Measurements from ENCODE around the gene SMTN.
"Not testable (repeated sequence)": the region's sequence is repeated elsewhere in the genome, so short reads cannot be mapped to it uniquely, and the experiment has no call there.

Gene SMTN

GRCh38 chr22:31091106-31091975, 10.2 kb downstream of the SMTN start:
- H3K4me1 ChIP-seq: peaks cover 0 to 58% (median 51%) of the 10 kb centered on the region in 10 experiments; a peak in 18 of 20 replicates
- TF ChIP-seq Cebpa-rat (IDR thresholded peaks at IDR 0.05): no peak
- peaks cover 32 to 96% (median 80%) of the 10 kb centered on the region in 11 experiments for H3K36me3 ChIP-seq

GRCh38 chr22:31092161-31092560, 11.0 kb downstream of the SMTN start:
- H3K27ac ChIP-seq: no peak overlapping the region
- no peak overlapping the region for H3K4me3 ChIP-seq
- peak overlapping the region in 5 of 11 experiments; percentile 1 to 59 (median 30); a peak in 4 of 22 replicates for H3K9ac ChIP-seq
- H4K20me1 ChIP-seq: peaks cover 0 to 40% (median 4%) of the 10 kb centered on the region in 11 experiments; a peak in 8 of 22 replicates
- peak overlapping the region in 8 of 11 experiments; percentile 28 to 80 (median 68); a peak in 15 of 22 replicates for H3K4me2 ChIP-seq
- H3K36me3 ChIP-seq: peaks cover 40 to 99% (median 88%) of the 10 kb centered on the region in 11 experiments
- no peaks in the 10 kb centered on the region for H3K27me3 ChIP-seq
- no peaks in the 10 kb centered on the region for H3K9me3 ChIP-seq (replicated peaks in 1 of 11)
- H3K4me1 ChIP-seq: peaks cover 0 to 50% (median 42%) of the 10 kb centered on the region in 10 experiments; a peak in 16 of 20 replicates
- no peak for TF ChIP-seq Cebpa-rat (IDR thresholded peaks at IDR 0.05)

More at GRCh38 chr22:31091106-31091975, 10.2 kb downstream of the SMTN start:
- no peak overlapping the region for H3K4me3 ChIP-seq
- H3K9me3 ChIP-seq (replicated peaks in 1 of 11): no peaks in the 10 kb centered on the region
- no peak overlapping the region for H3K27ac ChIP-seq
- H4K20me1 ChIP-seq: peaks cover 0 to 34% (median 4%) of the 10 kb centered on the region in 11 experiments; a peak in 8 of 22 replicates
- H3K9ac ChIP-seq: peak overlapping the region in 2 of 11 experiments; percentile 2 to 9; a peak in 2 of 22 replicates
- no peaks in the 10 kb centered on the region for H3K27me3 ChIP-seq
- no peak overlapping the region for H3K4me2 ChIP-seq

- Histone ChIP-seq H3K9me3 (replicated peaks in 1 of 11) (no peaks in the 10 kb centered on the region), H3K9ac (peak overlapping the region in 4 of 11 experiments; percentile 26 to 59 (median 34); a peak in 6 of 22 replicates), H4K20me1 (peaks cover 0 to 40% (median 4%) of the 10 kb centered on the region in 11 experiments; a peak in 8 of 22 replicates), H3K4me2 (peak overlapping the region in 8 of 11 experiments; percentile 28 to 80 (median 68); a peak in 15 of 22 replicates), H3K36me3 (peaks cover 42 to 98% (median 92%) of the 10 kb centered on the region in 11 experiments), H3K4me1 (peaks cover 0 to 39% (median 31%) of the 10 kb centered on the region in 10 experiments; a peak in 15 of 20 replicates), H3K27me3 (no peaks in the 10 kb centered on the region), H3K4me3 (no peak overlapping the region), H3K27ac (no peak overlapping the region)
- TF ChIP-seq Cebpa-rat (IDR thresholded peaks at IDR 0.05): no peak
Measured at GRCh38 chr22:31093086-31093850, 12.2 kb downstream of the SMTN start.

- Histone ChIP-seq H3K27me3 (no peaks in the 10 kb centered on the region), H4K20me1 (peaks cover 0 to 40% (median 4%) of the 10 kb centered on the region in 11 experiments; a peak in 8 of 22 replicates), H3K4me3 (no peak overlapping the region), H3K36me3 (peaks cover 44 to 98% (median 91%) of the 10 kb centered on the region in 11 experiments), H3K4me2 (no peak overlapping the region), H3K9me3 (replicated peaks in 1 of 11) (no peaks in the 10 kb centered on the region), H3K4me1 (peaks cover 0 to 31% (median 23%) of the 10 kb centered on the region in 10 experiments; a peak in 14 of 20 replicates), H3K27ac (no peak overlapping the region), H3K9ac (no peak overlapping the region)
- no peak for TF ChIP-seq Cebpa-rat (IDR thresholded peaks at IDR 0.05)
Measured at GRCh38 chr22:31094021-31094551, 13.0 kb downstream of the SMTN start.

- no peaks in the 10 kb centered on the region for H3K9me3 ChIP-seq (replicated peaks in 1 of 11)
- peaks cover 51 to 98% (median 93%) of the 10 kb centered on the region in 11 experiments for H3K36me3 ChIP-seq
- peaks cover 0 to 35% (median 4%) of the 10 kb centered on the region in 11 experiments; a peak in 7 of 22 replicates for H4K20me1 ChIP-seq
- no peak overlapping the region for H3K4me3 ChIP-seq
- no peak overlapping the region for H3K27ac ChIP-seq
- peaks cover 0 to 24% (median 17%) of the 10 kb centered on the region in 10 experiments; a peak in 13 of 20 replicates for H3K4me1 ChIP-seq
- H3K4me2 ChIP-seq: no peak overlapping the region
- H3K9ac ChIP-seq: no peak overlapping the region
- no peaks in the 10 kb centered on the region for H3K27me3 ChIP-seq
- TF ChIP-seq Cebpa-rat (IDR thresholded peaks at IDR 0.05): no peak
Measured at GRCh38 chr22:31094741-31095140, 13.6 kb downstream of the SMTN start.

- Histone ChIP-seq H3K4me2 (no peak overlapping the region), H3K4me1 (peaks cover 0 to 24% (median 16%) of the 10 kb centered on the region in 10 experiments; a peak in 13 of 20 replicates), H3K36me3 (peaks cover 58 to 98% (median 93%) of the 10 kb centered on the region in 11 experiments), H3K27me3 (no peaks in the 10 kb centered on the region), H4K20me1 (peaks cover 0 to 34% (median 4%) of the 10 kb centered on the region in 11 experiments; a peak in 7 of 22 replicates), H3K9ac (no peak overlapping the region), H3K4me3 (no peak overlapping the region), H3K27ac (no peak overlapping the region), H3K9me3 (replicated peaks in 1 of 11) (no peaks in the 10 kb centered on the region)
- TF ChIP-seq Cebpa-rat (IDR thresholded peaks at IDR 0.05): no peak
Measured at GRCh38 chr22:31095637-31096249, 14.6 kb downstream of the SMTN start.

GRCh38 chr22:31096657-31097279, 15.7 kb downstream of the SMTN start:
- H3K27ac ChIP-seq: no peak overlapping the region
- H3K9ac ChIP-seq: no peak overlapping the region
- no peak overlapping the region for H3K4me3 ChIP-seq
- H4K20me1 ChIP-seq: peaks cover 0 to 34% (median 4%) of the 10 kb centered on the region in 11 experiments; a peak in 7 of 22 replicates
- H3K36me3 ChIP-seq: peaks cover 50 to 98% (median 92%) of the 10 kb centered on the region in 11 experiments
- H3K9me3 ChIP-seq (replicated peaks in 1 of 11): no peaks in the 10 kb centered on the region
- TF ChIP-seq Cebpa-rat (IDR thresholded peaks at IDR 0.05): no peak
- H3K27me3 ChIP-seq: no peaks in the 10 kb centered on the region
- H3K4me1 ChIP-seq: peaks cover 0 to 19% (median 16%) of the 10 kb centered on the region in 10 experiments; a peak in 13 of 20 replicates
- no peak overlapping the region for H3K4me2 ChIP-seq

GRCh38 chr22:31097539-31097938, 16.4 kb downstream of the SMTN start:
- H3K4me1 ChIP-seq: peaks cover 0 to 12% (median 8%) of the 10 kb centered on the region in 10 experiments; a peak in 13 of 20 replicates
- not testable (repeated sequence) for H3K27me3 ChIP-seq; H3K4me2 ChIP-seq; H3K9ac ChIP-seq; H3K4me3 ChIP-seq; H3K9me3 ChIP-seq (replicated peaks in 1 of 11); H3K27ac ChIP-seq
- peaks cover 49 to 98% (median 86%) of the 10 kb centered on the region in 11 experiments for H3K36me3 ChIP-seq
- peaks cover 0 to 28% (median 4%) of the 10 kb centered on the region in 11 experiments; a peak in 7 of 22 replicates for H4K20me1 ChIP-seq
